MM.1S (cell line): ENCODE measurements around the gene CLASP1.

Source experiments
- DNase-seq: peaks from one replicate; pipeline ENCODE4 v3.0.0-alpha.2; 2015
- H2AFZ ChIP-seq: fragments of 300-600 bp; sonication (generic); 2 replicates; pipeline ENCODE4 v1.6.0; 2016; ENCODE audit warnings: antibody characterized with exemption, low read length
- H3F3A ChIP-seq: fragments of 300-600 bp; sonication (generic); 2 replicates; pipeline ENCODE4 v1.6.1; 2016; ENCODE audit warnings: mild to moderate bottlenecking, antibody characterized with exemption, low read length, moderate library complexity, mixed read lengths; ENCODE audit not compliant: insufficient read depth
- H3K27ac ChIP-seq: fragments of 300-600 bp; sonication (generic); 2 replicates; pipeline ENCODE4 v1.5.1; 2016; ENCODE audit warnings: mild to moderate bottlenecking, low read length
- H3K27me3 ChIP-seq: fragments of 300-600 bp; sonication (generic); replicated peaks from 2 replicates; pipeline ENCODE4 v1.6.0; 2016; ENCODE audit warnings: low read length; ENCODE audit not compliant: insufficient read depth
- H3K36me3 ChIP-seq: fragments of 300-600 bp; sonication (generic); replicated peaks from 2 replicates; pipeline ENCODE4 v1.6.1; 2016; ENCODE audit warnings: mild to moderate bottlenecking, low read length, mixed read lengths; ENCODE audit not compliant: insufficient read depth
- H3K4me1 ChIP-seq: fragments of 300-600 bp; sonication (generic); 2 replicates; pipeline ENCODE4 v1.6.1; 2016; ENCODE audit warnings: low read length, mixed read lengths
- H3K4me2 ChIP-seq: fragments of 300-600 bp; sonication (generic); 2 replicates; pipeline ENCODE4 v1.6.0; 2016; ENCODE audit warnings: low read depth, low read length
- H3K4me3 ChIP-seq: fragments of 300-600 bp; sonication (generic); 2 replicates; pipeline ENCODE4 v1.5.1; 2016; ENCODE audit warnings: low read length, mixed read lengths
- H3K79me2 ChIP-seq: fragments of 300-600 bp; sonication (generic); 2 replicates; pipeline ENCODE4 v1.6.1; 2016; ENCODE audit warnings: mixed run types, low read length, mixed read lengths
- H3K9ac ChIP-seq: fragments of 300-600 bp; sonication (generic); 2 replicates; pipeline ENCODE4 v1.6.1; 2016; ENCODE audit warnings: low read length, mixed read lengths
- H3K9me2 ChIP-seq: fragments of 300-600 bp; sonication (generic); replicated peaks from 2 replicates; pipeline ENCODE4 v1.6.1; 2016; ENCODE audit warnings: mild to moderate bottlenecking, low read length, mixed read lengths; ENCODE audit not compliant: insufficient read depth
- H3K9me3 ChIP-seq: fragments of 300-600 bp; sonication (generic); replicated peaks from 2 replicates; pipeline ENCODE4 v1.6.1; 2016; ENCODE audit warnings: mild to moderate bottlenecking, low read length, mixed read lengths; ENCODE audit not compliant: insufficient read depth
- H4K20me1 ChIP-seq: fragments of 300-600 bp; sonication (generic); 2 replicates; pipeline ENCODE4 v1.6.1; 2016; ENCODE audit warnings: mild to moderate bottlenecking, low read length, moderate library complexity, mixed read lengths; ENCODE audit not compliant: insufficient read depth
- EZH2 ChIP-seq: fragments of 300-600 bp; sonication (generic); optimal IDR thresholded peaks from 2 replicates; pipeline ENCODE3; 2017; ENCODE audit warnings: low read depth, mild to moderate bottlenecking, antibody characterized with exemption, low read length, mixed read lengths
- EZH2phosphoT487 ChIP-seq: fragments of 300-600 bp; sonication (generic); IDR thresholded peaks from 2 replicates; pipeline ENCODE4 v1.6.1; 2018; ENCODE audit warnings: antibody characterized with exemption, low read length
- TF ChIP-seq, protein P1 (sequence below): fragments of 300-600 bp; sonication (generic); IDR thresholded peaks from 2 replicates; pipeline ENCODE4 v1.5.1; 2016; ENCODE audit warnings: antibody characterized with exemption, low read length, mixed read lengths

CLASP1 gene

GRCh38 chr2:121530212-121530705 lies 119.0 kb downstream of the CLASP1 start:
- peak; percentile 81 for DNase-seq
- Histone ChIP-seq H4K20me1 (no peaks in the 10 kb centered on the region), H3K4me2 (peak overlapping the region; percentile 80), H3K4me1 (peaks cover 29% of the 10 kb centered on the region), H3F3A (peaks cover 44% of the 10 kb centered on the region), H3K9ac (peak overlapping the region; percentile 95), H2AFZ (peak overlapping the region; percentile 77), H3K9me3 (no peaks in the 10 kb centered on the region), H3K27me3 (no peaks in the 10 kb centered on the region), H3K9me2 (no peaks in the 10 kb centered on the region), H3K27ac (peak overlapping the region; percentile 98), H3K79me2 (peaks cover 69% of the 10 kb centered on the region), H3K36me3 (no peaks in the 10 kb centered on the region; the same call in 1 of the 2 replicates), H3K4me3 (peak overlapping the region; percentile 88)
- no peak for TF ChIP-seq EZH2phosphoT487
- TF ChIP-seq, protein P1, sequence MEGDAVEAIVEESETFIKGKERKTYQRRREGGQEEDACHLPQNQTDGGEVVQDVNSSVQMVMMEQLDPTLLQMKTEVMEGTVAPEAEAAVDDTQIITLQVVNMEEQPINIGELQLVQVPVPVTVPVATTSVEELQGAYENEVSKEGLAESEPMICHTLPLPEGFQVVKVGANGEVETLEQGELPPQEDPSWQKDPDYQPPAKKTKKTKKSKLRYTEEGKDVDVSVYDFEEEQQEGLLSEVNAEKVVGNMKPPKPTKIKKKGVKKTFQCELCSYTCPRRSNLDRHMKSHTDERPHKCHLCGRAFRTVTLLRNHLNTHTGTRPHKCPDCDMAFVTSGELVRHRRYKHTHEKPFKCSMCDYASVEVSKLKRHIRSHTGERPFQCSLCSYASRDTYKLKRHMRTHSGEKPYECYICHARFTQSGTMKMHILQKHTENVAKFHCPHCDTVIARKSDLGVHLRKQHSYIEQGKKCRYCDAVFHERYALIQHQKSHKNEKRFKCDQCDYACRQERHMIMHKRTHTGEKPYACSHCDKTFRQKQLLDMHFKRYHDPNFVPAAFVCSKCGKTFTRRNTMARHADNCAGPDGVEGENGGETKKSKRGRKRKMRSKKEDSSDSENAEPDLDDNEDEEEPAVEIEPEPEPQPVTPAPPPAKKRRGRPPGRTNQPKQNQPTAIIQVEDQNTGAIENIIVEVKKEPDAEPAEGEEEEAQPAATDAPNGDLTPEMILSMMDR = no peak
- TF ChIP-seq EZH2 = no peak

GRCh38 chr2:121529439-121530211 lies 119.6 kb downstream of the CLASP1 start:
- peaks cover 63% of the 10 kb centered on the region for H3K79me2 ChIP-seq
- no peaks in the 10 kb centered on the region for H3K27me3 ChIP-seq
- no peaks in the 10 kb centered on the region; the same call in 1 of the 2 replicates for H3K36me3 ChIP-seq
- peak overlapping the region; percentile 98 for H3K27ac ChIP-seq
- DNase-seq = peak; percentile 33
- H3K9me2 ChIP-seq = no peaks in the 10 kb centered on the region
- peaks cover 29% of the 10 kb centered on the region for H3K4me1 ChIP-seq
- H3K9ac ChIP-seq = peak overlapping the region; percentile 95
- peak overlapping the region; percentile 88 for H3K4me3 ChIP-seq
- H2AFZ ChIP-seq = peak overlapping the region; percentile 77; the same call in 1 of the 2 replicates
- H3K4me2 ChIP-seq = peak overlapping the region; percentile 80
- no peaks in the 10 kb centered on the region for H4K20me1 ChIP-seq
- no peaks in the 10 kb centered on the region for H3K9me3 ChIP-seq
- H3F3A ChIP-seq = peaks cover 44% of the 10 kb centered on the region
- TF ChIP-seq, protein P1 = no peak
- TF ChIP-seq EZH2phosphoT487 (no peak), EZH2 (no peak)

- H3F3A ChIP-seq = peaks cover 24% of the 10 kb centered on the region
- H3K27me3 ChIP-seq = no peaks in the 10 kb centered on the region
- H3K4me3 ChIP-seq = no peak overlapping the region
- H3K9ac ChIP-seq = no peak overlapping the region
- H2AFZ ChIP-seq = no peak overlapping the region
- TF ChIP-seq EZH2phosphoT487 = no peak
- TF ChIP-seq, protein P1 = no peak
- no peak for TF ChIP-seq EZH2
- no peaks in the 10 kb centered on the region for H3K9me2 ChIP-seq
- no peaks in the 10 kb centered on the region for H4K20me1 ChIP-seq
- H3K4me2 ChIP-seq = no peak overlapping the region
- H3K9me3 ChIP-seq = no peaks in the 10 kb centered on the region
- H3K4me1 ChIP-seq = 0 out of 2 replicates have a peak, but pooled peaks cover 9% of the 10 kb centered on the region
- no peak for DNase-seq
- H3K27ac ChIP-seq = no peak overlapping the region
- peaks cover 44% of the 10 kb centered on the region for H3K79me2 ChIP-seq
- H3K36me3 ChIP-seq = no peaks in the 10 kb centered on the region; the same call in 1 of the 2 replicates
These were observed 122.1 kb downstream of the CLASP1 start for GRCh38 chr2:121527009-121527682.
